Choroid plexus epithelial cell (primary cell): Measurements from ENCODE around the gene COG5.

Source experiments
- DNase-seq: peaks from one replicate; pipeline ENCODE4 v3.0.0-alpha.2; 2010; ENCODE audit warnings: low read depth
- H3K4me3 ChIP-seq: 2 replicates; pipeline ENCODE4 v1.5.1; 2011; ENCODE audit warnings: low read depth, mild to moderate bottlenecking, control low read depth, low read length, moderate library complexity
- TF ChIP-seq, protein P1 (sequence below): conservative IDR thresholded peaks from 2 replicates; pipeline ENCODE4 v1.5.1; 2011; ENCODE audit warnings: low read depth, mild to moderate bottlenecking, control low read depth, inconsistent platforms, low read length, moderate library complexity

Gene COG5

DNA sequence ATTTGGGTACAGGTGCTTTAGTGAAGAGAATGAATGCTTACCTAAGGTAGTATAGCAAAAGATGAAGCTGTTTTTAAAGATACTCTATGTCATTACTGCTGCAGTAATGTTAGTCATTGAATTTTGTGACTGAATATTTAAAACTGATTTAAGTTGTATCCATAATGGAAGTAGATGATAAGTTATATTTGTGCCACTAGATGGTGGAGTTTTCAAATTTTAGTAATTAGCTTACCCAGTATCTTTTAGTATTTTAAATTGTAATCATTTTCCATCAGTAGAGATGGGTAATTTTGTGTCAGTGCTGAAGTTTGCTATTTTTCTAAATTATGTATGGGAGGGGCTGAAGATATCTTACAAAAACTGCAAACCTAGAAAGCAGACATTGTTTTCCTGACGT is 369.7 kb downstream of the COG5 start:
- H3K4me3 ChIP-seq: no peak overlapping the region
- TF ChIP-seq, protein P1, sequence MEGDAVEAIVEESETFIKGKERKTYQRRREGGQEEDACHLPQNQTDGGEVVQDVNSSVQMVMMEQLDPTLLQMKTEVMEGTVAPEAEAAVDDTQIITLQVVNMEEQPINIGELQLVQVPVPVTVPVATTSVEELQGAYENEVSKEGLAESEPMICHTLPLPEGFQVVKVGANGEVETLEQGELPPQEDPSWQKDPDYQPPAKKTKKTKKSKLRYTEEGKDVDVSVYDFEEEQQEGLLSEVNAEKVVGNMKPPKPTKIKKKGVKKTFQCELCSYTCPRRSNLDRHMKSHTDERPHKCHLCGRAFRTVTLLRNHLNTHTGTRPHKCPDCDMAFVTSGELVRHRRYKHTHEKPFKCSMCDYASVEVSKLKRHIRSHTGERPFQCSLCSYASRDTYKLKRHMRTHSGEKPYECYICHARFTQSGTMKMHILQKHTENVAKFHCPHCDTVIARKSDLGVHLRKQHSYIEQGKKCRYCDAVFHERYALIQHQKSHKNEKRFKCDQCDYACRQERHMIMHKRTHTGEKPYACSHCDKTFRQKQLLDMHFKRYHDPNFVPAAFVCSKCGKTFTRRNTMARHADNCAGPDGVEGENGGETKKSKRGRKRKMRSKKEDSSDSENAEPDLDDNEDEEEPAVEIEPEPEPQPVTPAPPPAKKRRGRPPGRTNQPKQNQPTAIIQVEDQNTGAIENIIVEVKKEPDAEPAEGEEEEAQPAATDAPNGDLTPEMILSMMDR: peak; percentile 16
- peak; percentile 20 for DNase-seq

DNA sequence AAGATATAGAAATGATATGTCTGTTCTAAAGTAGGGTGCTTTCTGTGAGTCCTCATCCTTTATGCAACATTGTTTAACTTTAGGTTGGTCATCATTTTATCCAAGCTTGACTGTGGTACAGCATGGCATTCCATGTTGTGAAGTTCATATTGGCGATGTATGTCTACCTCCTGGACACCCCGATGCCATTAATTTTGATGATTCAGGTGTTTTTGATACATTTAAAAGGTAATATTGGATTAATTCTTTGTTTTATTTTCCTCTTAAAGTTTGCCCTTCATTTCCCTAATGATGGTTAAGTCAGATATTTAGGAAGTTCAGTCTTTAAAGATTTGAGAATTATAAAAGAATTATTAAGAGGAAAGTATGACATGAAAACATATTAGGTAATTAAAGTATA is 373.6 kb downstream of the COG5 start:
- TF ChIP-seq, protein P1: no peak
- no peak for DNase-seq
- H3K4me3 ChIP-seq: no peak overlapping the region

DNA sequence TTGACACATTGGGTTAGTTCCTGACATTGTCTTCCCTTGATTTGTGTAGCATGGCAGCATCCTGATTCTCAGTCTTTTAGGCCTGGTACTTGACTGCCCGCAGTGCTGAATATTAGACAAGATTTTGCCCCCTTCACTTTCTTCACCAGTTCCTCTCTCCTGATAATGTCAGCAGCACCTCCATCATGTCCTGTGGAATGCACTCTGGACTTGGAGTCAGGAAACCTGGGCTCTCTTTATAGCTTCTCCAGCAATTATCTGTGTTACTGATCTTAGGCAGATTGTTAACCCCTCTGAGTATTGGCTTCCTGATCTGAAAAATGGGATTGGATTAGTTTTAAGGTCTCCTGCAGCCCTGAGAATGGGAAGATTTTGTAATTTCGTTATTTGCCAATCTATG is 375.9 kb downstream of the COG5 start:
- TF ChIP-seq, protein P1: no peak
- no peak for DNase-seq
- no peak overlapping the region for H3K4me3 ChIP-seq

- H3K4me3 ChIP-seq: no peak overlapping the region
- TF ChIP-seq, protein P1: no peak
- peak; percentile 29 for DNase-seq
Observed at GRCh38 chr7:107186240-107186639, 377.5 kb downstream of the COG5 start.

GRCh38 chr7:107185716-107186115 is 378.0 kb downstream of the COG5 start:
- no peak overlapping the region for H3K4me3 ChIP-seq
- DNase-seq: no peak
- TF ChIP-seq, protein P1: no peak

DNA sequence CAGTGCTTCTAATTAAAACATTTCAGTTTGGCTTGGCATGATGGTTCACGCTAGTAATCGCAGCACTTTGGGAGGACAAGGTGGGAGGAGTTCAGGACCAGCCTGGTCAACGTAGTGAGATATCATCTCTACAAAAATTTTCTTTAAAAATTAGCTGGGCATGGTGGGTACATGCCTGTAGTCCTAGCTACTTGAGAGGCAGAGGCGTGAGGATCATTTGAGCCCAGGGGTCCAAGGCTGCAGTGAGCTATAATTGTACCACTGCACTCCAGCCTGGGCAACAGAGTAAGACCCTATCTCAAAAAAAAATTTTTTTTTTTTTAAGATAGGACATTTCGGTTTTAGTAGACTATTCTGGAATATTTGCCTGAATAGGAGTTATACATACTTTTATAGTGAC is 382.5 kb downstream of the COG5 start:
- DNase-seq: no peak
- no peak overlapping the region for H3K4me3 ChIP-seq
- TF ChIP-seq, protein P1: no peak

GRCh38 chr7:107180378-107180777 is 383.3 kb downstream of the COG5 start:
- H3K4me3 ChIP-seq: no peak overlapping the region
- TF ChIP-seq, protein P1: no peak
- DNase-seq: peak; percentile 92
